HG03520 (cell line): ENCODE measurements around the gene OTUD1.

ENCODE experiments used
- ATAC-seq: cut with Tn5 transposase; IDR thresholded peaks from one replicate; pipeline ENCODE4 v1.9.1; 2021; ENCODE audit warnings: mild to moderate bottlenecking, moderate library complexity; ENCODE audit not compliant: unreplicated experiment

The OTUD1 gene

GRCh38 chr10:23467012-23467411 is 28.1 kb downstream of the OTUD1 start:
- ATAC-seq: no peak

- no peak for ATAC-seq
These were observed 28.7 kb downstream of the OTUD1 start for GRCh38 chr10:23467548-23467947.

GRCh38 chr10:23469596-23470237 is 30.8 kb downstream of the OTUD1 start:
- no peak for ATAC-seq

- ATAC-seq: no peak
These were observed 33.3 kb downstream of the OTUD1 start for GRCh38 chr10:23472181-23472580.

GRCh38 chr10:23474081-23474480 is 35.2 kb downstream of the OTUD1 start:
- ATAC-seq: no peak

GRCh38 chr10:23474626-23475025 is 35.8 kb downstream of the OTUD1 start:
- ATAC-seq: no peak

- no peak for ATAC-seq
These were observed 39.7 kb downstream of the OTUD1 start for GRCh38 chr10:23478570-23478969.

GRCh38 chr10:23479798-23480473 is 41.1 kb downstream of the OTUD1 start:
- ATAC-seq: no peak

GRCh38 chr10:23481363-23481961 is 42.6 kb downstream of the OTUD1 start:
- ATAC-seq: no peak

GRCh38 chr10:23490115-23490514 is 51.2 kb downstream of the OTUD1 start:
- no peak for ATAC-seq
